Chondrocyte (in vitro differentiated cells): Measurements from ENCODE around the gene PKMYT1. TPM values are rescaled to one million over a fixed set of nuclear protein-coding genes. Genes with fewer than 3 reads are reported as not detected.
A peak's percentile ranks its signal among the peaks of the same experiment; 100 is the strongest.

Source experiments
- DNase-seq: peaks from one replicate; pipeline ENCODE4 v3.0.0; 2021; ENCODE audit warnings: mixed read lengths, low spot score
- H3K27ac Mint-ChIP-seq: one replicate; pipeline ENCODE4 v1.8.0; 2021; ENCODE audit warnings: mild to moderate bottlenecking, moderate library complexity, mixed read lengths; ENCODE audit not compliant: unreplicated experiment
- H3K27me3 Mint-ChIP-seq: 2 replicates; pipeline ENCODE4 v1.8.0; 2021; ENCODE audit warnings: low read depth, mixed read lengths
- H3K36me3 Mint-ChIP-seq: 2 replicates; pipeline ENCODE4 v1.8.0; 2021; ENCODE audit warnings: low read depth, mixed read lengths
- H3K4me1 Mint-ChIP-seq: 2 replicates; pipeline ENCODE4 v1.8.0; 2021; ENCODE audit warnings: low read depth, mild to moderate bottlenecking, mixed read lengths
- H3K4me3 Mint-ChIP-seq: one replicate; pipeline ENCODE4 v1.8.0; 2021; ENCODE audit warnings: mild to moderate bottlenecking, moderate library complexity, mixed read lengths; ENCODE audit not compliant: unreplicated experiment
- H3K9me3 Mint-ChIP-seq: 2 replicates; pipeline ENCODE4 v1.8.0; 2021; ENCODE audit warnings: low read depth, mixed read lengths
- CTCF ChIP-seq: fragments of 200-600 bp; sonication (generic); IDR thresholded peaks from 2 replicates; pipeline ENCODE4 v1.5.0; 2021; ENCODE audit warnings: antibody characterized with exemption, mild to moderate bottlenecking, moderate library complexity
- total RNA-seq: library from RNA; stranded (reverse); gene quantifications from 3 replicates; pipeline ENCODE4 v1.2.1, GENCODE V29; 2021

Gene PKMYT1
- total RNA-seq, 1 donor from 2014 or later: 6.2 TPM

- Mint-ChIP-seq H3K4me3 (peak overlapping the region; percentile 91), H3K9me3 (no peaks in the 10 kb centered on the region), H3K27ac (peak overlapping the region; percentile 99), H3K27me3 (no peaks in the 10 kb centered on the region), H3K4me1 (peaks cover 29% of the 10 kb centered on the region), H3K36me3 (peaks cover 15% of the 10 kb centered on the region)
- TF ChIP-seq CTCF: peak; percentile 70
- peak; percentile 97 for DNase-seq
Measured at GRCh38 chr16:3021449-3022207, 41.4 kb upstream of the PKMYT1 start.

- DNase-seq: peak; percentile 94
- Mint-ChIP-seq H3K36me3 (peaks cover 9% of the 10 kb centered on the region), H3K4me3 (peak overlapping the region; percentile 91), H3K27me3 (no peaks in the 10 kb centered on the region), H3K4me1 (peaks cover 29% of the 10 kb centered on the region), H3K9me3 (no peaks in the 10 kb centered on the region), H3K27ac (peak overlapping the region; percentile 99)
- no peak for TF ChIP-seq CTCF
Measured at GRCh38 chr16:3020604-3021448, 40.6 kb upstream of the PKMYT1 start.

- Mint-ChIP-seq H3K27me3 (no peaks in the 10 kb centered on the region), H3K36me3 (peaks cover 9% of the 10 kb centered on the region), H3K4me3 (peak within 1 kb of the TSS; percentile 91), H3K9me3 (no peaks in the 10 kb centered on the region), H3K27ac (peak within 1 kb of the TSS; percentile 99), H3K4me1 (peaks cover 29% of the 10 kb centered on the region)
- TF ChIP-seq CTCF: peak; percentile 22
- peak; percentile 93 for DNase-seq
Measured at GRCh38 chr16:3020247-3020603, 40.0 kb upstream of the PKMYT1 start, which contains the start of gene TNFRSF12A. Gene TNFRSF12A (plus strand): TSS chr16:3020368. CDS start chr16:3020398, 30 bp downstream.

GRCh38 chr16:3019594-3020246 is 39.5 kb upstream of the PKMYT1 start:
- Mint-ChIP-seq H3K4me3 (peak overlapping the region; percentile 91), H3K9me3 (no peaks in the 10 kb centered on the region), H3K36me3 (peaks cover 9% of the 10 kb centered on the region), H3K27ac (peak overlapping the region; percentile 81), H3K27me3 (no peaks in the 10 kb centered on the region), H3K4me1 (peaks cover 29% of the 10 kb centered on the region)
- no peak for DNase-seq
- no peak for TF ChIP-seq CTCF
